HepG2 (cell line): ENCODE data around the gene ITGB5. TPM values are rescaled to one million over a fixed set of nuclear protein-coding genes. Genes with fewer than 3 reads are reported as not detected.

Experiments
- ATAC-seq: fragments of 200-7000 bp; cut with Tn5 transposase; 3 replicates; pipeline ENCODE4 v1.9.1; 2020; ENCODE audit warnings: mild to moderate bottlenecking, moderate library complexity
- BruUV-seq: library from RNA; stranded (reverse); fragments of 400-500 nt; replicated peaks from 2 replicates; lab custom pipeline; 2021; lab: Mats Ljungman, UMichigan
- CTCF ChIA-PET: fragments of 300-600 bp; formaldehyde crosslinking; extraction: SDS; loops from one replicate; lab custom pipeline; 2021; ENCODE audit warnings: low total read pairs, inconsistent platforms, low intra/inter-chr PET ratio; lab: Yijun Ruan, JAX
- POLR2A ChIA-PET: fragments of 350-600 bp; sonication (Branson Sonifier 250); formaldehyde crosslinking; loops from one replicate; lab custom pipeline; 2020; ENCODE audit warnings: antibody characterized with exemption, inconsistent platforms; lab: Yijun Ruan, JAX
- DNase-seq: peaks from one replicate; pipeline ENCODE4 v3.0.0-alpha.2; 2015; ENCODE audit warnings: low spot score
- FAIRE-seq: peaks from 3 replicates; lab custom pipeline; 2011; peaks lifted over from hg19 to GRCh38; lab: Jason Lieb, UNC
- H2AFZ ChIP-seq: one replicate; pipeline ENCODE4 v1.6.1; 2011; ENCODE audit warnings: low read length, inconsistent platforms
- H3K27ac ChIP-seq: fragments of 300-600 bp; 3 replicates; pipeline ENCODE4 v1.8.0; 2011; ENCODE audit warnings: mixed run types, mild to moderate bottlenecking, mixed read lengths, low read length, inconsistent platforms; ENCODE audit not compliant: insufficient read depth; ENCODE audit errors: extremely low read length
- H3K27me3 ChIP-seq, 2 experiments: fragments of 200-600 bp in 1 of 2; 2 replicates in 1 of 2; 3 replicates in 1 of 2; pipeline versions ENCODE4 v1.6.0 to v1.8.0; 2011; ENCODE audit warnings: low read length in 2 of 2, mild to moderate bottlenecking in 2 of 2, moderate library complexity in 2 of 2, inconsistent platforms in 1 of 2; ENCODE audit not compliant: insufficient read depth in 2 of 2, control insufficient read depth in 1 of 2
- H3K36me3 ChIP-seq, 2 experiments: fragments of 200-600 bp in 1 of 2; replicated peaks in 1 of 2; 2 replicates in 1 of 2; 3 replicates in 1 of 2; pipeline versions ENCODE4 v1.5.1 to v1.8.0; 2011; ENCODE audit warnings: low read length in 2 of 2, inconsistent platforms in 1 of 2; ENCODE audit not compliant: insufficient read depth in 2 of 2, control insufficient read depth in 1 of 2
- H3K4me1 ChIP-seq: 2 replicates; pipeline ENCODE4 v1.5.1; 2012; ENCODE audit warnings: low read length, inconsistent platforms; ENCODE audit not compliant: insufficient read depth
- H3K4me2 ChIP-seq: 2 replicates; pipeline ENCODE4 v1.6.0; 2011; ENCODE audit warnings: low read depth, low read length, inconsistent platforms
- H3K4me3 ChIP-seq, 3 experiments: fragments of 200-600 bp in 1 of 3; sonication (generic), shearing (Covaris generic) in 1 of 3; replicated peaks in 1 of 3; 2 replicates each; pipeline ENCODE4 v1.5.1; 2011 to 2016; ENCODE audit warnings: low read length in 3 of 3, inconsistent platforms in 2 of 3, low read depth in 2 of 3, mild to moderate bottlenecking in 2 of 3, control low read depth in 1 of 3, mixed read lengths in 1 of 3; ENCODE audit not compliant: insufficient read depth in 1 of 3
- H3K79me2 ChIP-seq: one replicate; pipeline ENCODE4 v1.6.1; 2011; ENCODE audit warnings: low read length, inconsistent platforms; ENCODE audit not compliant: insufficient read depth
- H3K9ac ChIP-seq: 2 replicates; pipeline ENCODE4 v1.6.0; 2011; ENCODE audit warnings: mild to moderate bottlenecking, low read depth, low read length, inconsistent platforms; ENCODE audit not compliant: insufficient read depth
- H3K9me3 ChIP-seq: 2 replicates; pipeline ENCODE4 v1.5.1; 2012; ENCODE audit warnings: mild to moderate bottlenecking, low read length
- H4K20me1 ChIP-seq: 2 replicates; pipeline ENCODE4 v1.6.0; 2011; ENCODE audit warnings: inconsistent platforms, mild to moderate bottlenecking, low read length, moderate library complexity; ENCODE audit not compliant: insufficient read depth
- BCL3 ChIP-seq: sonication (generic); formaldehyde crosslinking; IDR thresholded peaks from 2 replicates; pipeline ENCODE4 v1.5.1; 2020; ENCODE audit warnings: mild to moderate bottlenecking, missing genetic modification reagents, moderate library complexity
- NFE2 ChIP-seq: sonication (generic); formaldehyde crosslinking; IDR thresholded peaks from 2 replicates; pipeline ENCODE4 v1.4.0; 2020; ENCODE audit warnings: missing genetic modification reagents
- RNF2 ChIP-seq: fragments of 450-650 bp; conservative IDR thresholded peaks from 2 replicates; pipeline ENCODE4 v1.6.1; 2016; ENCODE audit warnings: low read depth
- ZKSCAN1 ChIP-seq: fragments of 150-350 bp; IDR thresholded peaks from 2 replicates; pipeline ENCODE4 v1.6.1; 2014; ENCODE audit warnings: low read length
- ZNF136 ChIP-seq: sonication (generic); formaldehyde crosslinking; IDR thresholded peaks from 2 replicates; pipeline ENCODE4 v1.8.1; 2022; ENCODE audit warnings: low read depth, mild to moderate bottlenecking, moderate library complexity, missing genetic modification reagents
- WGBS: methylation state at CpG from one replicate; pipeline ENCODE4 v1.1.6; 2017; ENCODE audit warnings: low lambda C conversion rate; 5-methylcytosine and 5-hydroxymethylcytosine counted together
- in situ Hi-C: cut with HindIII; loops from 2 replicates; pipeline ENCODE4 v1.10.0; 2017; ENCODE audit warnings: low pct_unique_long_range_greater_than_20kb; ENCODE audit not compliant: extremely low pct_ligation_motif_present
- intact Hi-C: fragments of 100-400 bp; cut with micrococcal nuclease; formaldehyde crosslinking; loops from one replicate; pipeline ENCODE4 v1.10.0; 2022; ENCODE audit not compliant: unreplicated experiment
- polyA plus RNA-seq, 8 experiments: library from polyadenylated mRNA; depleted of rRNA in 3 of 8; stranded (reverse) in 7 of 8; unstranded in 1 of 8; fragments of >200 nt; fragmentation: Illumina TruSeq in 4 of 8; extraction: Trizol in 4 of 8; gene quantifications; 2 replicates each; pipeline versions ENCODE4 v1.2.1 to v1.2.3, GENCODE V29; 2011 to 2016; ENCODE audit warnings: low read depth in 4 of 8, missing spikeins in 1 of 8, mixed read lengths in 1 of 8; ENCODE audit not compliant: insufficient read depth in 1 of 8
- total RNA-seq, 5 experiments: library from RNA; depleted of rRNA; stranded (reverse); fragments of >200 nt; fragmentation: Illumina TruSeq; extraction: Trizol; gene quantifications; 2 replicates each; pipeline ENCODE4 v1.2.3, GENCODE V29; 2016; ENCODE audit warnings: low read depth in 1 of 5

The ITGB5 gene
- total and polyA plus RNA-seq, 2 of the 13 experiments (the other 11 are each of a cell fraction or from before 2014, with no cell fraction given), result 74.1 to 343 TPM

- in situ Hi-C loops (no loop called here), intact Hi-C loops (no loop called here)
- H3K27me3 ChIP-seq, result no peaks in the 10 kb centered on the region
- H3K4me1 ChIP-seq, result peaks cover 85% of the 10 kb centered on the region
- H3K79me2 ChIP-seq, result peaks cover 63% of the 10 kb centered on the region
- H3K27ac ChIP-seq, result peak overlapping the region; percentile 5
- no peak for ATAC-seq
- CTCF ChIA-PET, result no interaction called here
- H3K9me3 ChIP-seq, result no peaks in the 10 kb centered on the region
- H3K4me2 ChIP-seq, result peak overlapping the region; percentile 98; the same call in 1 of the 2 replicates
- H3K36me3 ChIP-seq, result peaks cover 2 to 5% of the 10 kb centered on the region in 2 experiments; a peak in 3 of 5 replicates
- TF ChIP-seq ZNF136 (CRISPR knock-in tag) (no peak), RNF2 (no peak), ZKSCAN1 (no peak), BCL3 (CRISPR knock-in tag) (no peak), NFE2 (CRISPR knock-in tag) (no peak)
- DNase-seq, result no peak
- no peak for FAIRE-seq
- H4K20me1 ChIP-seq, result no peaks in the 10 kb centered on the region; the same call in 1 of the 2 replicates
- no TSS peak for BruUV-seq
- peak overlapping the region; percentile 15; the same call in 1 of the 2 replicates for H3K9ac ChIP-seq
- WGBS, result 86% methylated on average over 13 of the region's 13 CpGs
- POLR2A ChIA-PET, result interaction anchor here (1.6 kb wide), 1 partner anchor 48 kb away, joined by 3 read pairs; no protein-coding TSS in a partner anchor
- H3K4me3 ChIP-seq, result no peak overlapping the region
- no peak overlapping the region for H2AFZ ChIP-seq
These were observed 4.1 kb downstream of the ITGB5 start for GRCh38 chr3:124882816-124883747.
